ENCODE data around the gene BRINP1.

The BRINP1 gene

GRCh38 chr9:119332522-119332921 lies 36.7 kb downstream of the BRINP1 start:
- Histone ChIP-seq H3K79me1 (ENCODE audit: low read length) (no peaks in the 10 kb centered on the region), H3K79me2 (ENCODE audit: control insufficient read depth, insufficient read depth, low read length, poor library complexity) (no peaks in the 10 kb centered on the region), H3K14ac (ENCODE audit: low read length) (no peak overlapping the region), H3K27ac (ENCODE audit: low read depth, low read length) (no peak overlapping the region), H3K4me2 (ENCODE audit: low read length) (no peak overlapping the region), H2AFZ (ENCODE audit: insufficient read depth, low read length, poor library complexity) (no peak overlapping the region), H3K4ac (ENCODE audit: low read depth, low read length) (no peak overlapping the region), H3K27me3 (ENCODE audit: insufficient read depth, low read length) (no peaks in the 10 kb centered on the region), H4K91ac (ENCODE audit: low read depth, low read length) (no peak overlapping the region), H4K12ac (ENCODE audit: low read depth, low read length) (no peak overlapping the region), H4K8ac (ENCODE audit: low read depth, low read length) (no peak overlapping the region), H3K4me1 (ENCODE audit: control insufficient read depth in 1 of 2, insufficient read depth in 2 of 2, low read length in 2 of 2) (peaks cover 0 to 4% of the 10 kb centered on the region in 2 experiments), H2BK12ac (ENCODE audit: low read length) (no peak overlapping the region), H3K9ac (ENCODE audit: low read length) (no peak overlapping the region), H3K9me3 (ENCODE audit: insufficient read depth, low read depth, low read length) (no peaks in the 10 kb centered on the region), H2AK5ac (ENCODE audit: low read length) (no peak overlapping the region), H3K36me3 (ENCODE audit: control insufficient read depth in 1 of 2, insufficient read depth in 2 of 2, low read length in 2 of 2) (no peaks in the 10 kb centered on the region), H3K23ac (ENCODE audit: low read length) (no peak overlapping the region), H2BK120ac (ENCODE audit: insufficient read depth, low read length, poor library complexity) (no peak overlapping the region), H2BK5ac (ENCODE audit: low read depth, low read length, poor library complexity) (no peak overlapping the region), H3K4me3 (ENCODE audit: low read depth, low read length) (no peak overlapping the region), H3K18ac (ENCODE audit: low read length) (no peak overlapping the region)
- DNase-seq = no peak
- WGBS (ENCODE audit: extremely low coverage, insufficient coverage, insufficient read length) = no CpG with 5 or more reads among the region's 2 CpGs

GRCh38 chr9:119322184-119322583 lies 47.1 kb downstream of the BRINP1 start:
- no peak for DNase-seq
- WGBS (ENCODE audit: extremely low coverage, insufficient coverage, insufficient read length) = no CpG with 5 or more reads among the region's 7 CpGs

GRCh38 chr9:119318371-119318770 lies 50.9 kb downstream of the BRINP1 start:
- no peak overlapping the region for H4K8ac ChIP-seq (ENCODE audit: low read depth, low read length)
- no CpG with 5 or more reads among the region's 4 CpGs for WGBS (ENCODE audit: extremely low coverage, insufficient coverage, insufficient read length)

More at GRCh38 chr9:119322184-119322583, 47.1 kb downstream of the BRINP1 start:
- Histone ChIP-seq H3K4me2 (ENCODE audit: low read length) (no peak overlapping the region), H3K9ac (ENCODE audit: low read length) (no peak overlapping the region), H3K4ac (ENCODE audit: low read depth, low read length) (no peak overlapping the region), H3K27me3 (ENCODE audit: insufficient read depth, low read length) (no peaks in the 10 kb centered on the region), H3K23ac (ENCODE audit: low read length) (no peak overlapping the region), H3K36me3 (ENCODE audit: control insufficient read depth in 1 of 2, insufficient read depth in 2 of 2, low read length in 2 of 2) (no peaks in the 10 kb centered on the region), H3K79me2 (ENCODE audit: control insufficient read depth, insufficient read depth, low read length, poor library complexity) (no peaks in the 10 kb centered on the region), H3K9me3 (ENCODE audit: insufficient read depth, low read depth, low read length) (no peaks in the 10 kb centered on the region), H3K14ac (ENCODE audit: low read length) (no peak overlapping the region), H4K12ac (ENCODE audit: low read depth, low read length) (no peak overlapping the region), H3K4me3 (ENCODE audit: low read depth, low read length) (no peak overlapping the region), H2AFZ (ENCODE audit: insufficient read depth, low read length, poor library complexity) (no peak overlapping the region), H4K8ac (ENCODE audit: low read depth, low read length) (no peak overlapping the region), H2BK5ac (ENCODE audit: low read depth, low read length, poor library complexity) (no peak overlapping the region), H3K79me1 (ENCODE audit: low read length) (no peaks in the 10 kb centered on the region), H4K91ac (ENCODE audit: low read depth, low read length) (no peak overlapping the region), H2AK5ac (ENCODE audit: low read length) (no peak overlapping the region), H3K4me1 (ENCODE audit: control insufficient read depth in 1 of 2, insufficient read depth in 2 of 2, low read length in 2 of 2) (no peaks in the 10 kb centered on the region), H2BK120ac (ENCODE audit: insufficient read depth, low read length, poor library complexity) (no peak overlapping the region), H3K18ac (ENCODE audit: low read length) (no peak overlapping the region), H3K27ac (ENCODE audit: low read depth, low read length) (no peak overlapping the region), H2BK12ac (ENCODE audit: low read length) (no peak overlapping the region)

GRCh38 chr9:119313846-119314245 lies 55.4 kb downstream of the BRINP1 start:
- Histone ChIP-seq H4K91ac (ENCODE audit: low read depth, low read length) (no peak overlapping the region), H3K18ac (ENCODE audit: low read length) (no peak overlapping the region), H3K79me1 (ENCODE audit: low read length) (no peaks in the 10 kb centered on the region), H3K27ac (ENCODE audit: low read depth, low read length) (no peak overlapping the region), H4K12ac (ENCODE audit: low read depth, low read length) (no peak overlapping the region), H3K4me1 (ENCODE audit: control insufficient read depth in 1 of 2, insufficient read depth in 2 of 2, low read length in 2 of 2) (no peaks in the 10 kb centered on the region), H3K9ac (ENCODE audit: low read length) (no peak overlapping the region), H3K79me2 (ENCODE audit: control insufficient read depth, insufficient read depth, low read length, poor library complexity) (no peaks in the 10 kb centered on the region), H3K9me3 (ENCODE audit: insufficient read depth, low read depth, low read length) (no peaks in the 10 kb centered on the region), H3K4me3 (ENCODE audit: low read depth, low read length) (no peak overlapping the region), H4K8ac (ENCODE audit: low read depth, low read length) (no peak overlapping the region), H3K23ac (ENCODE audit: low read length) (no peak overlapping the region), H2AFZ (ENCODE audit: insufficient read depth, low read length, poor library complexity) (no peak overlapping the region), H2BK5ac (ENCODE audit: low read depth, low read length, poor library complexity) (no peak overlapping the region), H3K27me3 (ENCODE audit: insufficient read depth, low read length) (no peaks in the 10 kb centered on the region), H3K4me2 (ENCODE audit: low read length) (no peak overlapping the region), H3K36me3 (ENCODE audit: control insufficient read depth in 1 of 2, insufficient read depth in 2 of 2, low read length in 2 of 2) (no peaks in the 10 kb centered on the region), H2AK5ac (ENCODE audit: low read length) (no peak overlapping the region), H3K4ac (ENCODE audit: low read depth, low read length) (no peak overlapping the region), H3K14ac (ENCODE audit: low read length) (no peak overlapping the region), H2BK12ac (ENCODE audit: low read length) (no peak overlapping the region), H2BK120ac (ENCODE audit: insufficient read depth, low read length, poor library complexity) (no peak overlapping the region)
- DNase-seq = no peak
- WGBS (ENCODE audit: extremely low coverage, insufficient coverage, insufficient read length) = no CpG with 5 or more reads among the region's 4 CpGs

More at GRCh38 chr9:119318371-119318770, 50.9 kb downstream of the BRINP1 start:
- Histone ChIP-seq H3K9me3 (ENCODE audit: insufficient read depth, low read depth, low read length) (no peaks in the 10 kb centered on the region), H3K4me3 (ENCODE audit: low read depth, low read length) (no peak overlapping the region), H4K91ac (ENCODE audit: low read depth, low read length) (no peak overlapping the region), H3K79me2 (ENCODE audit: control insufficient read depth, insufficient read depth, low read length, poor library complexity) (no peaks in the 10 kb centered on the region), H3K4ac (ENCODE audit: low read depth, low read length) (no peak overlapping the region), H2AK5ac (ENCODE audit: low read length) (no peak overlapping the region), H3K36me3 (ENCODE audit: control insufficient read depth in 1 of 2, insufficient read depth in 2 of 2, low read length in 2 of 2) (no peaks in the 10 kb centered on the region), H4K12ac (ENCODE audit: low read depth, low read length) (no peak overlapping the region), H2BK5ac (ENCODE audit: low read depth, low read length, poor library complexity) (no peak overlapping the region), H3K23ac (ENCODE audit: low read length) (no peak overlapping the region), H2BK12ac (ENCODE audit: low read length) (no peak overlapping the region), H3K79me1 (ENCODE audit: low read length) (no peaks in the 10 kb centered on the region), H3K27me3 (ENCODE audit: insufficient read depth, low read length) (no peaks in the 10 kb centered on the region), H2AFZ (ENCODE audit: insufficient read depth, low read length, poor library complexity) (no peak overlapping the region), H2BK120ac (ENCODE audit: insufficient read depth, low read length, poor library complexity) (no peak overlapping the region), H3K18ac (ENCODE audit: low read length) (no peak overlapping the region), H3K9ac (ENCODE audit: low read length) (no peak overlapping the region), H3K4me1 (ENCODE audit: control insufficient read depth in 1 of 2, insufficient read depth in 2 of 2, low read length in 2 of 2) (no peaks in the 10 kb centered on the region), H3K14ac (ENCODE audit: low read length) (no peak overlapping the region), H3K4me2 (ENCODE audit: low read length) (no peak overlapping the region), H3K27ac (ENCODE audit: low read depth, low read length) (no peak overlapping the region)
- no peak for DNase-seq
